CD1c-positive myeloid dendritic cell (primary cell): ENCODE results near the gene DMD.
"Not testable (repeated sequence)": the region's sequence is repeated elsewhere in the genome, so short reads cannot be mapped to it uniquely, and the experiment has no call there.

Experiments
- DNase-seq: peaks from one replicate; pipeline ENCODE4 v3.0.0-alpha.2; 2016; ENCODE audit errors: extremely low spot score

DMD gene

GRCh38 chrX:31604629-31605221 is 1606.6 kb downstream of the DMD start:
- no peak for DNase-seq

DNA sequence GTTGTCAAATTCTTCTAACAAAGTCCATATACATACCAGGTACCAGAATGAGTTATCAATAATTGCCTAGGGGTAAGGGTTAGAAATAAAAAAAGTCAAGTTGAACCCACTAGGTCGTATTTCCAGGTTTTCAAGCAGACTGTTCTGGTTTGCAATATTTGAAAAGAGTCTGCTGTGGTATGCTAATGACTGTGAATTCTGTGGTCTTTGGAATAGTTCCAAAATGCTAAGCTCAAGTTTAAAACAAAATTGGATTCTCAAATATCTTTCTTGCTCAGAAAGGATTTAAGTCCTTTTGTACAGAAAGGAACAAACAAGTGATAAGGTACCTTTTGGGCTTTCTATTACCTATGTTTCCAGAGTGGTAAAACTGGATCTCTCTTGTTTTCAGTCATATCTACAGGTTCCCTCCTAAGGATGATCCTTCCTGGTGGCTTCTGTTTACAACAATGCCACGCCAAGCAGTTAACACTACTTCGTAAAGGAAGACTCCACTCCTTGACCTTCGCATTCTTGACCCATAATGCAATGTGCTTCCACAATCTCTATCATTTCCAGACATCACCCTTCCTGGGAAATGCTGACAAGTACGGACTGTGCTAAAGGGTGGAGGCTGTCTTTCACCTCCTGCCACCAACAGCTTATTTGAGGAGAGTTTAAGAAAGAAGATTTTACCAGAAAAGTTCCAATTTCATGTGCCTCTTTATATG is 1607.8 kb downstream of the DMD start:
- DNase-seq = no peak

GRCh38 chrX:31600823-31601222 is 1610.5 kb downstream of the DMD start:
- no peak for DNase-seq

- DNase-seq = no peak
Measured at GRCh38 chrX:31593353-31593752, 1618.0 kb downstream of the DMD start.

DNA sequence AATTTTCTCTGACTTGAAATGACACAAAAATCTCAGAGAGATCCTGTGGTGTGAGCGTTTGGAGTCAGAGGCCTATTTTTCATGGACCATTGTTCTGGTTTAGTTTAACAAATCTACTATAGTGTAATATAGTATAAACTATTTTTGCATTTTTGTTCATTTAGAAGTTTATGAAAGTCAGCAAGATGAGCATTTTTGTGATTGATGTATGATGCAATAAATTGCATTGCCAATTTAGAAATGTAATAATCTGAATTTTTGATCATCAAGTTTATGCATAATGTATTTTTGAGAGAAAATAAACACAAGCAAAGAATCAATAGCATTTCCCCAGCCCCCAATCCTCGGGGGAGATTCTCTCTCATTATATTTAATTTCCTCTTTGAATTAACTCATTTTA is 1620.0 kb downstream of the DMD start:
- no peak for DNase-seq

DNA sequence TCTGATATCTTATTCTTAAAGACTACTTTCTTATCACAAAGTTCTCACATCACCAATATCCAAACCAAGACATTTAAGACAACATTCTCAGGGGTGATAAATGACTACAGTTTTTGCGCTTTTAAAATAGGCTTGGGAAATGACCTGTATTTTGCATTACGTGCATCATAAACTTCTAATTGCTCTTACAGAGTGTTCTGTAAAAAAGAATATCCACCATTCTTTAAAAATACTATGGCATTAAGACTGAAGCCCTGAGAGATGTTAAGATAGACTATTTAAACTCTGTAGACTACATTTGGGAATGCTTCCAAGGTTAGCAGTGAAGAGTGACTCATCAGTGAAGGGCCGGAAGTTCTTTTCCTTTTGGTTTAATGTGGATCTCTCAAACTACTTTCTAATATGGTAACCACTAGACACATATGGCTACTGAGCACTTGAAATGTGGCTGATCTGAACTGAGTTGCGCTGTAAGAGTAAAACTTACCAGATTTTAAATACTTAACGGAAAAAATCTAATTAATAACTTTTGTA is 1620.7 kb downstream of the DMD start:
- no peak for DNase-seq

DNA sequence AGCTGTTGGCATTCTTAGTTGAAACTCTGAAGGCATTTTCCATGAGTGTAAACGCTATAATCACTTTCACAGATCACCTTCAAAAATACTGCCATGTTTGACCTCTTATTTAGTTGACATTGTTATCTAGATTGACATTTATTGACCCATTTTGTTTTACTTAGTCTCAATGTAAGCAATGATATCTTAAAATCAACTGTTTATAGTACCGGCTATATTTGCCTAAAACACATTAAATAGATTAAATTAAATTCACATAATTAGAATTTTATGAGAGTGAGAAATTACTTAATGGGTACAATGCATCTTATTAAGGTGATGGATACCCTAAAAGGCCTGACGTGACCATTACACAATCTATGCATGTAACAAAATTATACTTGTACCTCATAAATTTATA is 1621.8 kb downstream of the DMD start:
- DNase-seq = no peak

- DNase-seq = no peak
Measured at GRCh38 chrX:31588355-31588754, 1623.0 kb downstream of the DMD start.

GRCh38 chrX:31583892-31584291 is 1627.5 kb downstream of the DMD start:
- not testable (repeated sequence) for DNase-seq

DNA sequence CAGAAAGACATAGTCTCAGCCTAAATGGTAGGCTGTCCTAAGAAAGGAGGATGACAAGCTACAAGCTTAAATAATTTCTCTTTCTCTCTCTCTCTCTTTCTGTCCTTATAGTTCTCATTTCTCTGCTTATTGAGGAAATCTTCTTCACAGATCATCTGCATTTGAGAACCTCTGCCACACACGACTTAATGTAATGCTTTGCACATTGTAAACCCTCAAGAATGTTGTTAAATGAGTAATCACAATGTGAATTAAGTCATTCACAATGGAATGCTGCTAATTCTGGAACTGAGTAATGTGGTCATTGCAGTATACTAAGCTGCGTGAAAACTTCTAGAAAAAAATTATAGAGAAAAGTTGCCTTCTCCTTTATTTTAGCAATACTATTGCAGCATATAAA is 1630.6 kb downstream of the DMD start:
- DNase-seq = no peak

DNA sequence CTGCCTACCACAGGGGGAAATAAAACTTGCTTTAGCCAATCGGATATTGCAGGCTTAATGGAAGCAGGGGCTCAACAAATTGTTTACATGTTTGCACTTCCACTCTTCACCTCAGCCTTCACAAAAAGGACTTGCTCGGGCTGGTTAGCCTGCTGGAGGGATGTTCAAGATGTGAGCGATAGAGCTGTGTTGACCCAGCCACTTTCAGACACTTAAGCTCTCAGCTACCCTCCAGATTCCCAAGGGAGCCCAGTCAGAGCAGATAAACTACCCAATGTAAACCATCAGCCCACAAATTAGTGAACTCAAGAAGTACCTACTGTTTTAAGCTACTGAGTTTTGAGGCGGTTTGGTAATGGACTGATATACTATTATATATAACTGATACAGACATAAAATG is 1631.1 kb downstream of the DMD start:
- DNase-seq = no peak

GRCh38 chrX:31572360-31572759 is 1639.0 kb downstream of the DMD start:
- DNase-seq = no peak

DNA sequence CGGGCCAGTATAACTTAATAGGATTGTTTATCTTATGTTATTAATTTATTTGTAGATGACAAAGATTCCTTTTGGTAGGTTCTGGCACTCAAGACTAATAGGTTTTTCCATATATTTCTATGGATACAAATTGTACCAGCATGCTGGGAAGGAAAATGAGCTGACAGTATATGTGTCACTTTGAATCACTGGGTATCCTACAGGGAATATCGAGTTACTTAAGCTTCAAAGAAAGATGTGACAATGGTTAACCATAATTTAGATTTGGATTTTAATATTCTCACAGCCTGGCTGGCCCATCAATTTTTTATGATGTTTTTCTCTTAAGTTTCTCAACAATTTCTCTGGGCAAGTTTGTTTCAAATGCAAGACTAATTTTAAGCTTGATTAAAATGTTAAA is 1640.7 kb downstream of the DMD start:
- DNase-seq = no peak

GRCh38 chrX:31563792-31564191 is 1647.6 kb downstream of the DMD start:
- DNase-seq = no peak

DNA sequence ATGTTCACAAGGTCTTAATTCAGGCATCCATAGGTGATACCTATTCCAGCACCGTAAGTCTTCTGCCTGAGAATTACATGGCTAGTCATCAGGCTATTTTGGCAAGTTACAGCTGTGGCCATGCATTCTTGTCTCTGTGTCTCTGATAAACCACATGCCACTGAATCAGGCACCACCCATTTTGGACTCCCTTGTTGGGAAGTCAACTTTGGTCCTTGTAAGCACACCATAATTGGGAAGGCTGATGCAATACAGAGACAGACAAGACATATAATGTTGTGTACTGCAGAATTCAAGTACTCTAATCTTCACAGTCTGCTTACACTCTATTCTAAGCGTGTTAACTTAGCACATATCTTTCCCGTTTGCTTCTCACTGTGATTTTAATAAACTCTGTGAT is 1655.8 kb downstream of the DMD start:
- no peak for DNase-seq

GRCh38 chrX:31551913-31552312 is 1659.4 kb downstream of the DMD start:
- DNase-seq = no peak

- no peak for DNase-seq
Measured at GRCh38 chrX:31550158-31550557, 1661.2 kb downstream of the DMD start.

DNA sequence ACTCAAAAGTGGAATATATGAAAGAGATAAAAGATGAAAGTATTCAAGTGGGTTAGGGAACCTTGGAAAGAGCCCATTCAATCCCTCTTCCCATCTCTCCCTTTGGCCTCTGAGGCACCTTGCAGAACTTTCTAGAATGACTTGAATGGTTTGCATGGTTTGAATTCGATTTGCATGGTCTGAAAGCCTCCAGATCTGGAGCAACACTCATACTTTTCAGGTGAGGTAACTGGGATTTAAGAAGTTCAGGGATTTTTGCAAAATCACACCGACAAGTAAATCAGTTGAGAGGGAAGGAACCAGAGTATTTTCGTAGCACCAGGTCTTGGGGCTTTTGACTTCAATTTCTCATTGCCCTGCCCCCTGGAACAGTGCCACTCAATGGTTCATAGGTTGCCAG is 1663.5 kb downstream of the DMD start:
- DNase-seq = no peak

DNA sequence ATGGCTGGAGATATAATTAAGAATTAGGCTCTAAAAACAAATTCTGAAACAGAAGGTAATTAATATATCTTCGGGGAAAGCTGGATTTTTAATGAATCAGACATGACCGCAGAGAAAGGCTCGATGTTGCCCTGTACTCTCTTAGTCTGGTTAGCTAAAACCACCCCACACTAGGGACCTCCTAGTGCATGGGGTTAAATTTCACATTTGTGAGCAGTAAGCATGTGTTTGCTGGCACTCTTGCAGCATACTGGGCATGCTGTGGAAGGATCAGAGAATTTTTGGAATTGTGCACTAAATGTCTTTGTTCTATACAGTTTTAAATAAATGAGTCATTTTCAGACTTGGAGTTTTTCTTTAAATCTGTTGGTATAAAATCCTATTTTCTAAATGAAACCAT is 1663.9 kb downstream of the DMD start:
- DNase-seq = no peak

GRCh38 chrX:31546126-31546525 is 1665.2 kb downstream of the DMD start:
- no peak for DNase-seq

- no peak for DNase-seq
Measured at GRCh38 chrX:31545726-31546125, 1665.6 kb downstream of the DMD start.

DNA sequence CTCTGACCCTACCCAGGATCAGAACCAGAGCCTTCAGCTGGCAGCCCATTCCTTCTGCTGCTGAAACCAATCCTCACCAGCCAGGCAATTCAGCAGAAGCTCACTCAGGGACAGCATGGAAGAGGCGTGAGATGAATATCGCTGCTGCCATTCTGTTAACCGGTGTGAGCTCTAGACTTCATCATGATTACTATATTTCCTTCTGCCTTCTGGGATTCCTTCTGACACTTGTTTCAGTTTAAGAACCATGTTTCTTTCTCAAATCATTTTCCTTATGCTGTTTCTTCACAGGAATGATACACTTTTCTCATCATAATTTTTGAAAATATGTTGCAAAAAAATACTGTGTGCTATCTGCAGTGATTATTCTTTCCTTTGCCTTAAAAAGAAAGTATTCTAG is 1666.2 kb downstream of the DMD start:
- DNase-seq = no peak

- DNase-seq = no peak
Measured at GRCh38 chrX:31543634-31544033, 1667.7 kb downstream of the DMD start.

DNA sequence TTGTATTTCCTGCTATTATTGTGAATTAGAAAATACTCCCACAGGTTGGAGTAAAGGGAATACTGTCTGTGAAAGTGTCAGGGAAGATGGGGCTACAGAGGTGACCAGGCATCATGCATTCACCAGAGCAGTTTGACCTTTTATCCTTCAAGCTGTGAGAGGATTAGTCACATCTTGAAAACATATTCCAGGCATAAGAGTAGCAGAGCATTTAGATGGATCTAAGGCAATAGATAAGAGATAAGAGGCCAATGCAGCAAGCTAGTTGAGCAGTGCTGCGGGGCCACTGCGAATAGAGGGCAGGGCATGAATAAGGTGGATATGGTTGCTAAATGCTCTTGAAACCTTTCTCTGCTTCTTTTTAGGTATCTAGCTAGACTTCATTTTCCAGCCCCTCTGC is 1668.8 kb downstream of the DMD start:
- DNase-seq = no peak
